Mesenchymal stem cell (in vitro differentiated cells and primary cell): ENCODE measurements around the gene PAQR4. TPM values are rescaled to one million over a fixed set of nuclear protein-coding genes. Genes with fewer than 3 reads are reported as not detected.
A peak's percentile ranks its signal among the peaks of the same experiment; 100 is the strongest.

ENCODE experiments used
- DNase-seq: peaks from one replicate; pipeline ENCODE4 v3.0.0-alpha.2; 2013
- H2AFZ ChIP-seq: one replicate; pipeline ENCODE4 v1.6.1; 2013; ENCODE audit warnings: low read depth, mild to moderate bottlenecking, control low read depth, inconsistent platforms, low read length, moderate library complexity
- H2AK5ac ChIP-seq: 2 replicates; pipeline ENCODE4 v1.6.1; 2013; ENCODE audit warnings: low read length, moderate library complexity, mild to moderate bottlenecking, inconsistent platforms; ENCODE audit not compliant: severe bottlenecking
- H2BK120ac ChIP-seq: one replicate; pipeline ENCODE4 v1.6.1; 2013; ENCODE audit warnings: low read depth, mild to moderate bottlenecking, inconsistent platforms, low read length, moderate library complexity
- H2BK12ac ChIP-seq, 2 experiments: one replicate each; pipeline ENCODE4 v1.6.1; 2013; ENCODE audit warnings: inconsistent platforms in 2 of 2, low read length in 2 of 2, mild to moderate bottlenecking in 2 of 2, moderate library complexity in 2 of 2, control low read depth in 1 of 2
- H2BK15ac ChIP-seq: one replicate; pipeline ENCODE4 v1.6.1; 2013; ENCODE audit warnings: mild to moderate bottlenecking, low read depth, inconsistent platforms; ENCODE audit not compliant: poor library complexity, severe bottlenecking
- H2BK5ac ChIP-seq: 2 replicates; pipeline ENCODE4 v1.6.1; 2013; ENCODE audit warnings: low read depth, mild to moderate bottlenecking, low read length, control low read depth, inconsistent platforms; ENCODE audit not compliant: poor library complexity, severe bottlenecking
- H3K14ac ChIP-seq, 2 experiments: one replicate each; pipeline ENCODE4 v1.6.1; 2013; ENCODE audit warnings: inconsistent platforms in 2 of 2, low read length in 2 of 2, control low read depth in 1 of 2, mild to moderate bottlenecking in 1 of 2, moderate library complexity in 1 of 2
- H3K18ac ChIP-seq, 2 experiments: one replicate each; pipeline ENCODE4 v1.6.1; 2013; ENCODE audit warnings: inconsistent platforms in 2 of 2, low read length in 2 of 2, control low read depth in 1 of 2, low read depth in 1 of 2, mild to moderate bottlenecking in 1 of 2
- H3K23ac ChIP-seq, 2 experiments: one replicate each; pipeline ENCODE4 v1.6.1; 2013; ENCODE audit warnings: inconsistent platforms in 2 of 2, low read length in 2 of 2, mild to moderate bottlenecking in 2 of 2, moderate library complexity in 2 of 2, control low read depth in 1 of 2
- H3K27ac ChIP-seq: 2 replicates; pipeline ENCODE4 v1.5.1; 2013; ENCODE audit warnings: mild to moderate bottlenecking, moderate library complexity, low read length, control low read depth, inconsistent platforms; ENCODE audit not compliant: poor library complexity, severe bottlenecking
- H3K27me3 ChIP-seq, 2 experiments: 2 replicates each; pipeline versions ENCODE4 v1.6.1 to v1.7.0; 2013; ENCODE audit warnings: low read length in 2 of 2, mild to moderate bottlenecking in 2 of 2, moderate library complexity in 2 of 2, control low read depth in 1 of 2, inconsistent platforms in 1 of 2; ENCODE audit not compliant: control insufficient read depth in 1 of 2, insufficient read depth in 1 of 2
- H3K36me3 ChIP-seq, 2 experiments: 2 replicates each; pipeline versions ENCODE4 v1.6.1 to v1.7.0; 2013; ENCODE audit warnings: low read length in 2 of 2, control low read depth in 1 of 2, inconsistent platforms in 1 of 2, low read depth in 1 of 2, mild to moderate bottlenecking in 1 of 2; ENCODE audit not compliant: insufficient read depth in 2 of 2, control insufficient read depth in 1 of 2
- H3K4ac ChIP-seq, 2 experiments: one replicate each; pipeline ENCODE4 v1.6.1; 2013; ENCODE audit warnings: inconsistent platforms in 2 of 2, low read length in 2 of 2, mild to moderate bottlenecking in 2 of 2, moderate library complexity in 2 of 2, control low read depth in 1 of 2, low read depth in 1 of 2
- H3K4me1 ChIP-seq: 2 replicates; pipeline ENCODE4 v1.6.1; 2013; ENCODE audit warnings: low read depth, low read length, control low read depth; ENCODE audit not compliant: control insufficient read depth, insufficient read depth
- H3K4me2 ChIP-seq: 2 replicates; pipeline ENCODE4 v1.6.1; 2013; ENCODE audit warnings: low read length, mild to moderate bottlenecking, inconsistent platforms; ENCODE audit not compliant: poor library complexity, severe bottlenecking
- H3K4me3 ChIP-seq, 2 experiments: 2 replicates each; pipeline versions ENCODE4 v1.5.1 to v1.7.0; 2013; ENCODE audit warnings: low read length in 2 of 2, mild to moderate bottlenecking in 2 of 2, control low read depth in 1 of 2, low read depth in 1 of 2; ENCODE audit not compliant: insufficient read depth in 1 of 2
- H3K79me1 ChIP-seq: replicated peaks from 2 replicates; pipeline ENCODE4 v1.6.1; 2013; ENCODE audit warnings: mild to moderate bottlenecking, control low read depth, low read length, inconsistent platforms; ENCODE audit not compliant: poor library complexity, severe bottlenecking
- H3K9ac ChIP-seq: 2 replicates; pipeline ENCODE4 v1.7.0; 2013; ENCODE audit warnings: mild to moderate bottlenecking, low read length, moderate library complexity
- H3K9me3 ChIP-seq: 2 replicates; pipeline ENCODE4 v1.7.0; 2013; ENCODE audit warnings: mild to moderate bottlenecking, low read length; ENCODE audit not compliant: control insufficient read depth
- H4K8ac ChIP-seq: one replicate; pipeline ENCODE4 v1.6.1; 2013; ENCODE audit warnings: inconsistent platforms, mild to moderate bottlenecking, low read length, moderate library complexity
- H4K91ac ChIP-seq: one replicate; pipeline ENCODE4 v1.6.1; 2013; ENCODE audit warnings: mild to moderate bottlenecking, low read length, inconsistent platforms
- WGBS: methylation state at CpG from one replicate; pipeline ENCODE4 v1.1.7; 2013; ENCODE audit warnings: mixed read lengths; 5-methylcytosine and 5-hydroxymethylcytosine counted together
- polyA plus RNA-seq, 2 experiments: library from polyadenylated mRNA; stranded (reverse); fragments of 200-250 nt; gene quantifications; one replicate each; pipeline ENCODE4 v1.2.3, GENCODE V29; 2013

PAQR4 gene
- 4.9 TPM for polyA plus RNA-seq (2013, experiment 1 of 2)
- polyA plus RNA-seq (2013, experiment 2 of 2) = 4.8 TPM

DNA sequence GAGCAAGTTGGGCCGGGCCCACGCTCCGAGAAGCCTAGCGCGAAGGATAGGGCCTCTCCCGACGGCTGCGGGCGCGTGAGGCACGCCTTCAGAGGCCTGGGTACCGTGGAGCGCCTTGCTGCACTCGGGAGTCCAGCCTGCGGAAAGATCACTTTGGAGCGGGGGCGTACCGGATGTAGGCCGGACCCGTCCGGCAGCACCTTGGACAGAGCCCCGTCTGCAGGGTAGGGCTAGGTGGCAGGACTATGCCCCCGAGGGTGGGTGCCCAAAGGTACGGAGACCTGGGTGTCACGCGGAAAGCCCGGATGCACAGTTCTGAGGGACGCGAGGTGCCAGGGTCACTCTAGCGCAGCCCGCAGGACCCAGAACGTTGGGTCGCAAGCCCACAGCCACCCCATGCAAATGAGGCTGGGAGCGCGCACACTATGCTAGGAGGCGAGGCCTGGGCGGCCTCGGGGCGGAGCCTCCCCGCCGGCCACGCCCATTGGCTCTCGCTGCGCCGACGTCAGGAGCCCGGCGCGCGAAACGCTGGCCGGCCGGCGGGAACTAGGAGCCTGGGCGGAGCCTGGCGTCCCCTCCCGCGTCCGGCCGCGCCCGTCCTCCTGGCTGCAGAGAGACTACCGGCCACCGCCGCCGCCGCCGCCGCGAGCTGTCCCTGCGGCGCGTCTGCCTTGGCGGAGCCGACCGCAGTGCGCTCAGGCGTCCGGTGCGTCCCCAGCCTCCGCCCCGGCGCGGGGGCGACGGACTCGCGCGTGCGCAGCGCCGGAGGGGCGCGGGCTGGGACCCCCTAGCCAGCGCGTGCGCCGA lies at the start of gene PAQR4:
Gene PAQR4 (plus strand): TSS at position 611 of the 807 bp plus-strand sequence. CDS start 327 bp downstream, outside the sequence.
- Histone ChIP-seq H2BK120ac (peak within 1 kb of the TSS; percentile 44), H3K18ac (peak within 1 kb of the TSS in 1 of 2 experiments; percentile 85), H3K9me3 (no peaks in the 10 kb centered on the region), H3K36me3 (peaks cover 0 to 23% of the 10 kb centered on the region in 2 experiments), H3K4me1 (peaks cover 51% of the 10 kb centered on the region), H3K23ac (peak within 1 kb of the TSS in 1 of 2 experiments; percentile 99), H2BK15ac (peak within 1 kb of the TSS; percentile 15), H2BK5ac (no peak within 1 kb of the TSS), H3K79me1 (peaks cover 11% of the 10 kb centered on the region), H3K27me3 (peaks cover 30 to 45% of the 10 kb centered on the region in 2 experiments), H2BK12ac (no peak within 1 kb of the TSS), H2AFZ (peak within 1 kb of the TSS; percentile 92), H3K27ac (no peak within 1 kb of the TSS), H3K4ac (peak within 1 kb of the TSS; percentile 42 to 56), H2AK5ac (no peak within 1 kb of the TSS), H3K4me2 (peak within 1 kb of the TSS; percentile 100), H3K4me3 (peak within 1 kb of the TSS; percentile 80 to 83), H4K8ac (no peak within 1 kb of the TSS), H3K14ac (peak within 1 kb of the TSS in 1 of 2 experiments; percentile 95), H3K9ac (peak within 1 kb of the TSS; percentile 48), H4K91ac (no peak within 1 kb of the TSS)
- peak; percentile 88 for DNase-seq
- 2% methylated on average over 94 of the region's 98 CpGs for WGBS

DNA sequence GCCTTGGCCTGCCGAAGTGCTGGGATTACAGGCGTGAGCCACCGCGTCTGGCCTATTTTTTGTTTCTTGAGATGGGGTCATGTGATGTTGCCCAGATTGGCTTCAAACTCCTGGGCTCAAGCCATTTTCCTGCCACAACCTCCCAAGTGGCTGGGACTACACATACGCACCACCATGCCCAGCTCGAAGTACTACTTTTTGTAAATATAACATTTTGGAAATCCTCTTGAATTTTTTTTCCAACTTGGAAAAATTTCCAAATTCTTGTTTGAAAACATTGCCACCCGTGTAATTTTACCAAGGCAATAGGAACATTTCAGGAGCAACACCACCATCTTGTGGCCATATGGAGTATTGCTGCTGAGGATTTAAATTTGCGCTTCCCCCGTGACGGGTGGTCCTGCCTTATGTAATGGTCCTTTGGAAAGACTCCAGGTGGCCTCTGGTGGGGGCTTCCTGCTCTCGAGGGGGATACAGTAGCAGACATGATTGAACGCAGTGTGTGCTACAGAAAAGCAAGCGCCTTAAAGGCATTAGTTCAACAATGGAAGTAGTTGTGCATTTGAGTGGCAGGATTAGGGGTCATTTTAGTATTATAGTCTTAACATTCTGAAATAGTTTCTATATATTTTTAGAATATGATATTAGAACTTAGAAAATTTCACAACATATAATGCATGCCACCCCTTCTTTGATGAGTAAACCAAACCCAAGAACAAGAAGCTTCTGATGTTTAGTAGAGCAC lies 49.5 kb upstream of the PAQR4 start:
- peaks cover 26% of the 10 kb centered on the region for H3K79me1 ChIP-seq
- H3K9me3 ChIP-seq = no peaks in the 10 kb centered on the region
- WGBS = 20% methylated on average over 9 of the region's 13 CpGs
- no peak overlapping the region for H2AK5ac ChIP-seq
- H2BK120ac ChIP-seq = no peak overlapping the region
- no peak overlapping the region for H3K27ac ChIP-seq
- no peak overlapping the region for H3K4ac ChIP-seq
- no peak overlapping the region for H3K18ac ChIP-seq
- H3K27me3 ChIP-seq = no peaks in the 10 kb centered on the region
- peaks cover 4% of the 10 kb centered on the region for H3K4me1 ChIP-seq
- peak; percentile 74 for DNase-seq
- H3K14ac ChIP-seq = no peak overlapping the region
- no peak overlapping the region for H2AFZ ChIP-seq
- H3K9ac ChIP-seq = peak overlapping the region; percentile 68
- H2BK15ac ChIP-seq = no peak overlapping the region
- H3K4me2 ChIP-seq = no peak overlapping the region
- no peak overlapping the region for H2BK5ac ChIP-seq
- H3K36me3 ChIP-seq = peaks cover 39 to 49% of the 10 kb centered on the region in 2 experiments
- no peak overlapping the region for H3K4me3 ChIP-seq
- H4K91ac ChIP-seq = no peak overlapping the region
- H2BK12ac ChIP-seq = no peak overlapping the region
- no peak overlapping the region for H3K23ac ChIP-seq
- H4K8ac ChIP-seq = peak overlapping the region; percentile 55

DNA sequence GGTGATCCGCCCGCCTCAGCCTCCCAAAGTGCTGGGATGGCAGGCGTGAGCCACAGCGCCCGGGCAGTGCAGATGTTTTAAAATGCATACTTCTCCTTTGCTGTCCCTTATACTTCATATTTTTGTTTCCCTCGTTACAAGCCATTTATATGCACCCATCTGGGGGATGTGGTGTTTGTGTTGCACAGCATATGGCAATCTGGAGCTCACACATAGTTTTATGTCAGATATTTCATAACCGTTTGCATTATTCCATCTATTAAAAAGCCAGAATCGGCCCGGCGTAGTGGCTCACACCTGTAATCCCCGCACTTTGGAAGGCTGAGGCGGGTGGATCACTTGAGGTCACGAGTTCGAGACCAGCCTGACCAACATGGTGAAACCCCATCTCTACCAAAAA lies 45.7 kb upstream of the PAQR4 start:
- Histone ChIP-seq H3K27me3 (no peaks in the 10 kb centered on the region), H2BK12ac (no peak overlapping the region), H4K8ac (no peak overlapping the region), H3K14ac (no peak overlapping the region), H3K9ac (no peak overlapping the region), H3K23ac (no peak overlapping the region), H3K36me3 (peaks cover 36 to 43% of the 10 kb centered on the region in 2 experiments), H3K4me3 (no peak overlapping the region), H3K4ac (no peak overlapping the region), H2AK5ac (no peak overlapping the region), H3K27ac (no peak overlapping the region), H4K91ac (no peak overlapping the region), H2BK5ac (no peak overlapping the region), H3K4me1 (peaks cover 8% of the 10 kb centered on the region), H2BK15ac (no peak overlapping the region), H3K9me3 (no peaks in the 10 kb centered on the region), H3K79me1 (peaks cover 33% of the 10 kb centered on the region), H2AFZ (no peak overlapping the region), H2BK120ac (no peak overlapping the region), H3K18ac (no peak overlapping the region), H3K4me2 (no peak overlapping the region)
- 98% methylated on average over 13 of the region's 14 CpGs for WGBS
- DNase-seq = no peak
